A673 (cell line): ENCODE data around the gene STX8. TPM values are rescaled to one million over a fixed set of nuclear protein-coding genes. Genes with fewer than 3 reads are reported as not detected.
"Not testable (repeated sequence)": the region's sequence is repeated elsewhere in the genome, so short reads cannot be mapped to it uniquely, and the experiment has no call there.

Experiments
- BruUV-seq: library from RNA; stranded (reverse); fragments of 400-500 nt; replicated peaks from 2 replicates; lab custom pipeline; 2021; lab: Mats Ljungman, UMichigan
- CTCF ChIA-PET: fragments of 300-600 bp; sonication (Branson Sonifier 250); formaldehyde crosslinking; loops from one replicate; lab custom pipeline; 2022; ENCODE audit warnings: antibody characterized with exemption; lab: Charles Lee
- POLR2A ChIA-PET: fragments of 300-600 bp; sonication (Branson Sonifier 250); formaldehyde crosslinking; loops from one replicate; lab custom pipeline; 2022; ENCODE audit warnings: antibody characterized with exemption; ENCODE audit not compliant: low non-redundant PET; lab: Charles Lee
- DNase-seq: peaks from one replicate; pipeline ENCODE4 v3.0.0-alpha.2; 2015; ENCODE audit warnings: low spot score
- H3K27ac ChIP-seq: fragments of 200-600 bp; sonication (generic); 2 replicates; pipeline ENCODE4 v1.5.1; 2016; ENCODE audit warnings: mixed run types, low read depth, mild to moderate bottlenecking, mixed read lengths, antibody characterized with exemption, low read length; ENCODE audit not compliant: poor library complexity, severe bottlenecking
- H3K27me3 ChIP-seq: fragments of 200-600 bp; sonication (generic); replicated peaks from 2 replicates; pipeline ENCODE4 v1.6.1; 2017; ENCODE audit warnings: mixed run types, low read depth, mild to moderate bottlenecking, mixed read lengths, antibody characterized with exemption, low read length; ENCODE audit not compliant: insufficient read depth, poor library complexity
- H3K36me3 ChIP-seq: fragments of 200-600 bp; sonication (generic); 2 replicates; pipeline ENCODE4 v1.6.1; 2016; ENCODE audit warnings: mixed run types, mild to moderate bottlenecking, mixed read lengths, antibody characterized with exemption, low read length; ENCODE audit not compliant: insufficient read depth, poor library complexity, severe bottlenecking
- H3K4me1 ChIP-seq: fragments of 200-600 bp; sonication (generic); 2 replicates; pipeline ENCODE4 v1.6.1; 2017; ENCODE audit warnings: mixed run types, mild to moderate bottlenecking, mixed read lengths, antibody characterized with exemption, low read length; ENCODE audit not compliant: insufficient read depth, poor library complexity, severe bottlenecking
- H3K4me3 ChIP-seq: fragments of 200-600 bp; sonication (generic); 2 replicates; pipeline ENCODE4 v1.5.1; 2016; ENCODE audit warnings: low read depth, mixed run types, mild to moderate bottlenecking, mixed read lengths, low read length; ENCODE audit not compliant: poor library complexity, severe bottlenecking
- H3K9me3 ChIP-seq: fragments of 200-600 bp; sonication (generic); 2 replicates; pipeline ENCODE4 v1.6.1; 2016; ENCODE audit warnings: mixed run types, low read depth, mild to moderate bottlenecking, mixed read lengths, antibody characterized with exemption, low read length; ENCODE audit not compliant: poor library complexity, severe bottlenecking
- EZH2 ChIP-seq: fragments of 200-600 bp; sonication (generic); IDR thresholded peaks from 2 replicates; pipeline ENCODE4 v1.6.1; 2017; ENCODE audit warnings: borderline replicate concordance, low read depth, mild to moderate bottlenecking, mixed read lengths, antibody characterized with exemption, low read length; ENCODE audit not compliant: poor library complexity, severe bottlenecking
- intact Hi-C: fragments of 100-400 bp; cut with micrococcal nuclease; formaldehyde crosslinking; loops from one replicate; pipeline ENCODE4 v1.10.0; 2022; ENCODE audit not compliant: unreplicated experiment
- total RNA-seq: library from RNA; stranded (reverse); gene quantifications from 2 replicates; pipeline ENCODE4 v1.2.3, GENCODE V29; 2021
- TF ChIP-seq, protein P1 (sequence below): fragments of 300-800, 200-600 bp; sonication (generic); conservative IDR thresholded peaks from 2 replicates; pipeline ENCODE4 v1.5.1; 2017; ENCODE audit warnings: low read depth, mild to moderate bottlenecking, antibody characterized with exemption, low read length, moderate library complexity, mixed read lengths

Gene STX8
- total RNA-seq, 1 experiment from 2014 or later, result 51.4 TPM

GRCh38 chr17:9355846-9356245, 219.8 kb downstream of the STX8 start:
- POLR2A ChIA-PET, result no interaction called here
- CTCF ChIA-PET, result interaction anchor here (0.7 kb wide), 1 partner anchor 201 kb away, joined by 7 read pairs; no protein-coding TSS in a partner anchor
- intact Hi-C loops, result no loop called here
- Histone ChIP-seq H3K4me3 (no peak overlapping the region), H3K27ac (no peak overlapping the region), H3K9me3 (no peaks in the 10 kb centered on the region), H3K36me3 (no peaks in the 10 kb centered on the region), H3K4me1 (no peaks in the 10 kb centered on the region), H3K27me3 (no peaks in the 10 kb centered on the region)
- TF ChIP-seq, protein P1, sequence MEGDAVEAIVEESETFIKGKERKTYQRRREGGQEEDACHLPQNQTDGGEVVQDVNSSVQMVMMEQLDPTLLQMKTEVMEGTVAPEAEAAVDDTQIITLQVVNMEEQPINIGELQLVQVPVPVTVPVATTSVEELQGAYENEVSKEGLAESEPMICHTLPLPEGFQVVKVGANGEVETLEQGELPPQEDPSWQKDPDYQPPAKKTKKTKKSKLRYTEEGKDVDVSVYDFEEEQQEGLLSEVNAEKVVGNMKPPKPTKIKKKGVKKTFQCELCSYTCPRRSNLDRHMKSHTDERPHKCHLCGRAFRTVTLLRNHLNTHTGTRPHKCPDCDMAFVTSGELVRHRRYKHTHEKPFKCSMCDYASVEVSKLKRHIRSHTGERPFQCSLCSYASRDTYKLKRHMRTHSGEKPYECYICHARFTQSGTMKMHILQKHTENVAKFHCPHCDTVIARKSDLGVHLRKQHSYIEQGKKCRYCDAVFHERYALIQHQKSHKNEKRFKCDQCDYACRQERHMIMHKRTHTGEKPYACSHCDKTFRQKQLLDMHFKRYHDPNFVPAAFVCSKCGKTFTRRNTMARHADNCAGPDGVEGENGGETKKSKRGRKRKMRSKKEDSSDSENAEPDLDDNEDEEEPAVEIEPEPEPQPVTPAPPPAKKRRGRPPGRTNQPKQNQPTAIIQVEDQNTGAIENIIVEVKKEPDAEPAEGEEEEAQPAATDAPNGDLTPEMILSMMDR, result no peak
- no peak for TF ChIP-seq EZH2
- DNase-seq, result no peak
- no TSS peak for BruUV-seq

- H3K36me3 ChIP-seq, BruUV-seq, H3K27me3 ChIP-seq, intact Hi-C loops, H3K27ac ChIP-seq, POLR2A ChIA-PET, H3K4me3 ChIP-seq, H3K4me1 ChIP-seq, H3K9me3 ChIP-seq, DNase-seq: not testable (repeated sequence)
- CTCF ChIA-PET, result interaction anchor here (0.7 kb wide), 1 partner anchor 202 kb away, joined by 7 read pairs; no protein-coding TSS in a partner anchor
Observed at GRCh38 chr17:9355231-9355630, 220.4 kb downstream of the STX8 start.

DNA sequence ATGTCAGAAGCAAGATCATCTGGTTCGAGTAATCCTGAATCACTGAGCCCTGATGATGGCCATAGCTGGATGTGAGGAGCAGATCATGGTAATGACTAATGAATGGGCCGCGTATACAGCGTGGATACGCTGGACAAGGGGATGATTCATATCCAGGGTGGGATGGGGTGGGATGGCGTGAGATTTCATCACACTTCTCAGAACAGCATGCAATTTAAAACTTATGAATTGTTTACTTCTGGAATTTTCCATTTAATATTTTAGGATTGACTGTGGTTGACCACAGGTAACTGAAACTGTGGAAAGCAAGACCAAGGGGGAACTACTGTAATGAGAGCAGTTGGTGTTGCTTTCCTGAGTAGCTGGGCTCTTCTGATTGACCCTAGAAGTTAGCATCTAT, 225.5 kb downstream of the STX8 start:
- H3K4me3 ChIP-seq, result no peak overlapping the region
- no TSS peak for BruUV-seq
- no peak overlapping the region for H3K27ac ChIP-seq
- H3K36me3 ChIP-seq, result no peaks in the 10 kb centered on the region
- no peaks in the 10 kb centered on the region for H3K27me3 ChIP-seq
- DNase-seq, result no peak
- TF ChIP-seq EZH2, result no peak
- TF ChIP-seq, protein P1, result no peak
- CTCF ChIA-PET, result no interaction called here
- H3K9me3 ChIP-seq, result no peaks in the 10 kb centered on the region
- no peaks in the 10 kb centered on the region for H3K4me1 ChIP-seq
- intact Hi-C loops, result no loop called here
- POLR2A ChIA-PET, result no interaction called here

DNA sequence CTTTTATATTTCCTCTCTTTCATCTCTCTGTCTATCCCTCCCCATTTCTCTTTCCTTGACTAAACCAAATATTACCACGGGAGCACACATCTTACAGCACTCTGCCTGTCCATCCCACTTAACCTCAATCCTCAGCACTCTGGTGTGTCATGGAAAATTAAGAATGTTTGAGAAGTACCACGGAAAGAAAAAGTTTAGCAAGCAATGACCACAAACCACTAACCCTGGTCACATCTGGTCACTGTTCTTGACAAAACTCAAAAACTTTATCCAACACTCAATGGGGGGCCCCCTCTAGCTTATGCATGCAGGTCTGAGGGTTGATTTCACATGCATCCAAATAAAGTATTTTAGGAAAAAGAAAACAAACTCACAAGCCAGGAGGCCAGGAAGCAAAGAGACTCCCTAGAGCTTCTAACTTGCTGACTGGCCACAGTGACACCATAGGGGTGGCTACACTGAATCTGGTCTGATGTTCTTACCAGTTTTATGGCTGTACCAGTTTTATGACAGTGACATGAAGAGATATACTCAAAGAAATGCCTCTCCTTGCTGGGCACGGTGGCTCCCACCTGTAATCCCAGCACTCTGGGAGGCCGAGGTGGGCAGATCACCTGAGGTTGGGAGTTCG, 229.2 kb downstream of the STX8 start:
- TF ChIP-seq, protein P1, result no peak
- TF ChIP-seq EZH2, result no peak
- ChIA-PET CTCF (interaction anchor here (0.6 kb wide), 1 partner anchor 513 kb away, joined by 7 read pairs; no protein-coding TSS in a partner anchor), POLR2A (no interaction called here)
- Histone ChIP-seq H3K4me3 (no peak overlapping the region), H3K4me1 (no peaks in the 10 kb centered on the region), H3K9me3 (no peaks in the 10 kb centered on the region), H3K36me3 (no peaks in the 10 kb centered on the region), H3K27ac (no peak overlapping the region), H3K27me3 (no peaks in the 10 kb centered on the region)
- no peak for DNase-seq
- BruUV-seq, result no TSS peak
- intact Hi-C loops, result no loop called here
